Ascending aorta (tissue), 2 donors: Measurements from ENCODE around the gene VSIR. TPM values are rescaled to one million over a fixed set of nuclear protein-coding genes. Genes with fewer than 3 reads are reported as not detected.

Experiments used
- DNase-seq, 2 donors: peaks; one replicate each; pipeline ENCODE4 v3.0.0-alpha.2; 2019; ENCODE audit warnings: low spot score in 2 of 2
- H3K27ac ChIP-seq, 2 donors: fragments of 200-600 bp; sonication (generic); one replicate each; pipeline ENCODE4 v1.5.1; 2016 to 2017; ENCODE audit warnings: mild to moderate bottlenecking in 1 of 2
- H3K27me3 ChIP-seq: fragments of 200-600 bp; sonication (generic); one replicate; pipeline ENCODE4 v1.5.1; 2017
- H3K36me3 ChIP-seq, 2 donors: fragments of 200-600 bp; sonication (generic); one replicate each; pipeline ENCODE4 v1.5.1; 2016
- H3K4me1 ChIP-seq, 2 donors: fragments of 200-600 bp; sonication (generic); one replicate each; pipeline ENCODE4 v1.5.1; 2016 to 2017; ENCODE audit warnings: mild to moderate bottlenecking in 1 of 2
- H3K4me3 ChIP-seq, 2 donors: fragments of 200-600 bp; sonication (generic); one replicate each; pipeline ENCODE4 v1.5.1; 2016 to 2017; ENCODE audit warnings: mild to moderate bottlenecking in 1 of 2
- H3K9me3 ChIP-seq, 2 donors: fragments of 200-600 bp; sonication (generic); one replicate each; pipeline ENCODE4 v1.5.1; 2016
- CTCF ChIP-seq, 3 experiments: fragments of 200-600 bp in 2 of 3; fragments of 450-650 bp in 1 of 3; sonication (generic) in 2 of 3; IDR thresholded peaks; one replicate each; pipeline ENCODE4 v1.5.1; 2016 to 2019; ENCODE audit warnings: antibody characterized with exemption in 3 of 3, mild to moderate bottlenecking in 1 of 3, moderate library complexity in 1 of 3
- intact Hi-C: fragments of 100-400 bp; cut with DNase I; formaldehyde crosslinking; loops from one replicate; pipeline ENCODE4 v1.15.1; 2023
- total RNA-seq: library from RNA; depleted of rRNA; stranded (reverse); fragments of >200 nt; gene quantifications from one replicate; pipeline ENCODE4 v1.1.0, GENCODE V29; 2016

The VSIR gene
- total RNA-seq, 1 donor from 2014 or later = 193 TPM

- Histone ChIP-seq H3K4me3 (no peak overlapping the region), H3K4me1 (no peaks in the 10 kb centered on the region), H3K9me3 (no peaks in the 10 kb centered on the region), H3K27me3 (no peaks in the 10 kb centered on the region), H3K36me3 (peaks cover 80 to 85% of the 10 kb centered on the region in 2 donors), H3K27ac (no peak overlapping the region)
- intact Hi-C loops = no loop called here
- TF ChIP-seq CTCF (IDR thresholded peaks at IDR 0.05) = no peak
- no peak for DNase-seq
These were observed 45.4 kb upstream of the VSIR start for GRCh38 chr10:71818674-71819260.

DNA sequence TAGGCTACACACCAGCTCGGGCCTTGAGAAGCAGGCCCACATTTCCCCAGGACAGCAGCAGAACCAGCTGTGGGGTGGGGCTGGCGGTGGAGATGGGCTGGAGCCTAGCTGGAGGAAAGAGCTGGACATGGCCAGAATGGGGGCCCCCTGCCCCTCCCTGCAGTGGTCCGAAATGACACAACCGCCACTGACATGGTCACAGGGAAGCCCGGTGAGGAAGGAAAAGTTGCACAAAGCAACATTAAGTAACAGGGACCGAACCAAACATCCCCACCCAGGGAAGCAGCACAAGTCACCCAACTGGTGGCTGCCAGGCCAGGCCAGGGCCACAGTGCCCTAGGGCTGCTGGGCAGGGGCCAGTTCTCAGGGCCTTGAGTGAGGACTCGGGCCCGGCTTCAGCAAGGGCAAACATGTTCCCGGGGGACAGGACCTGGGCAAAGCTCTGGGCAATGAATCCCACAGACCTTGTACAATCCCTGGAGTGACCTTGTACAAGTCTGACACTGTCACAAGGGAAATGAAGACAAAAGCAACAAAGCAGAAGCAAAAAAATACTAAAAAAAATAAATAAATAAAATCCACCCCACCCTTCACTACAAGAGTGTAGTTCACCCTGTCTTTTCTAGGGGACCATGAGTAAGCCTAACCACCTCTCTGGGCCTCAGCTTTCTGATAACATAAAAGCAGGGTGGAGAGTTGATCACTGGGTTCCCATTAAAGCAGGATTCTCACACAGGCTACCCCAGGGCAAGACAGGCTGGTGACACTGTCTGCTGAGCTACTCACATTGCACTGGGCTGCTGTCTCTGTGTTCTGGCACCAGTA, 44.7 kb upstream of the VSIR start:
- intact Hi-C loops = no loop called here
- DNase-seq = no peak
- H3K36me3 ChIP-seq = peaks cover 73 to 78% of the 10 kb centered on the region in 2 donors
- no peak for TF ChIP-seq CTCF (IDR thresholded peaks at IDR 0.05)
- no peaks in the 10 kb centered on the region for H3K4me1 ChIP-seq
- H3K4me3 ChIP-seq = no peak overlapping the region
- H3K9me3 ChIP-seq = no peaks in the 10 kb centered on the region
- no peaks in the 10 kb centered on the region for H3K27me3 ChIP-seq
- H3K27ac ChIP-seq = no peak overlapping the region

- intact Hi-C loops = no loop called here
- no peaks in the 10 kb centered on the region for H3K27me3 ChIP-seq
- no peak for TF ChIP-seq CTCF (IDR thresholded peaks at IDR 0.05)
- H3K36me3 ChIP-seq = peaks cover 69% of the 10 kb centered on the region in 2 donors
- H3K9me3 ChIP-seq = no peaks in the 10 kb centered on the region
- H3K27ac ChIP-seq = no peak overlapping the region
- no peaks in the 10 kb centered on the region for H3K4me1 ChIP-seq
- no peak for DNase-seq
- H3K4me3 ChIP-seq = no peak overlapping the region
These were observed 43.8 kb upstream of the VSIR start for GRCh38 chr10:71816936-71817618.

- H3K27me3 ChIP-seq = no peaks in the 10 kb centered on the region
- TF ChIP-seq CTCF (IDR thresholded peaks at IDR 0.05) = no peak
- no peak for DNase-seq
- no peak overlapping the region for H3K27ac ChIP-seq
- no peak overlapping the region for H3K4me3 ChIP-seq
- H3K36me3 ChIP-seq = peaks cover 62 to 63% of the 10 kb centered on the region in 2 donors
- intact Hi-C loops = no loop called here
- H3K4me1 ChIP-seq = no peaks in the 10 kb centered on the region
- no peaks in the 10 kb centered on the region for H3K9me3 ChIP-seq
These were observed 43.1 kb upstream of the VSIR start for GRCh38 chr10:71816421-71816851.

DNA sequence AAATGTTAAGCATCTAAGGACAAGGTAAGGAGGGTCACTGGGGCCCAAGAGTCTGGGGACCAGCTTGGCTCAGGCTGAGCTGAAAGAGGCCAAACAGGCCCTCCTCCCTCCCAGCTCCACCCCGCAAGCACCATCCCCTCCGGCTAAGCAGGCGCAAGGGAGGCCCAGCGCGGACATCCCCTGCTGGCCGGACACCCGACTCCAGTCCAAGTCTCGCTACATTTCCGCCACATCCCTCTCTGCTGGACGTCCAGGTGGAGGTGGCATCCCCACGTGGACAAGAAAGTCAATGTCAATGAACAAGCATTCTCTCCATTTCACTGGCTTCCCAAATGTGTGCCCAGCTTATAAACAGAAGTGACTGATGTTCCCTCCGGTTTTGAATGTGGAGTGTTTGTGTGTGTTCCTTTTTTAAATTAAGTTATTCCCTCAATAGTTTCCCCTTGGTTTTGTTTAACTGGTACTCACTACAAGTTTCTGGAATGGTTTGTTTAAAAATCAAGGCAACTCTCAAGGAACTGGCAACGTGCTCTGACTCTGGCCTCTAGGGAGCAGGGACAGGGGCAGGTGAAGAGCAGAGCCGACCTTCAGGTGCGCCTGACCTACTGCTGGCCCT, 42.3 kb upstream of the VSIR start:
- H3K36me3 ChIP-seq = peaks cover 54 to 55% of the 10 kb centered on the region in 2 donors
- H3K27me3 ChIP-seq = no peaks in the 10 kb centered on the region
- H3K9me3 ChIP-seq = no peaks in the 10 kb centered on the region
- H3K27ac ChIP-seq = no peak overlapping the region
- TF ChIP-seq CTCF (IDR thresholded peaks at IDR 0.05) = no peak
- H3K4me1 ChIP-seq = no peaks in the 10 kb centered on the region
- DNase-seq = no peak
- no peak overlapping the region for H3K4me3 ChIP-seq
- intact Hi-C loops = no loop called here
